Neural progenitor cell (in vitro differentiated cells): Measurements from ENCODE around the gene UCP1.

ENCODE experiments used
- CTCF ChIP-seq: fragments of 200-600 bp; sonication (generic); IDR thresholded peaks from 2 replicates; pipeline ENCODE4 v1.5.1; 2017; ENCODE audit warnings: antibody characterized with exemption, mild to moderate bottlenecking
- EZH2 ChIP-seq: fragments of 200-600 bp; sonication (generic); IDR thresholded peaks from 2 replicates; pipeline ENCODE4 v1.6.1; 2017; ENCODE audit warnings: antibody characterized with exemption, mild to moderate bottlenecking, moderate library complexity

GRCh38 chr4:140602714-140603113 is 34.0 kb upstream of the UCP1 start:
- TF ChIP-seq CTCF (no peak), EZH2 (no peak)
